Activated naive CD4-positive, alpha-beta T cell treated with anti-CD3 and anti-CD28 coated beads, Interleukin-2, amount 50 U/mL, for 24 hours (primary cell): ENCODE measurements around the gene ACVR1B.

ENCODE experiments used
- H3K27ac Mint-ChIP-seq: one replicate; pipeline ENCODE4 v1.8.0; 2021; ENCODE audit warnings: mild to moderate bottlenecking, mixed read lengths
- H3K27me3 Mint-ChIP-seq: one replicate; pipeline ENCODE4 v1.8.0; 2021; ENCODE audit warnings: mixed read lengths
- H3K36me3 Mint-ChIP-seq: one replicate; pipeline ENCODE4 v1.8.0; 2021; ENCODE audit warnings: mixed read lengths
- H3K4me1 Mint-ChIP-seq: one replicate; pipeline ENCODE4 v1.8.0; 2021; ENCODE audit warnings: mixed read lengths
- H3K4me3 Mint-ChIP-seq: one replicate; pipeline ENCODE4 v1.8.0; 2021; ENCODE audit warnings: mild to moderate bottlenecking, mixed read lengths
- H3K9me3 Mint-ChIP-seq: one replicate; pipeline ENCODE4 v1.8.0; 2021; ENCODE audit warnings: mixed read lengths

ACVR1B gene

GRCh38 chr12:51913071-51914033 is 38.1 kb upstream of the ACVR1B start:
- no peak overlapping the region for H3K27ac Mint-ChIP-seq
- H3K4me1 Mint-ChIP-seq: no peaks in the 10 kb centered on the region
- H3K4me3 Mint-ChIP-seq: no peak overlapping the region
- H3K36me3 Mint-ChIP-seq: no peaks in the 10 kb centered on the region
- no peaks in the 10 kb centered on the region for H3K9me3 Mint-ChIP-seq
- peaks cover 4% of the 10 kb centered on the region for H3K27me3 Mint-ChIP-seq

GRCh38 chr12:51914034-51914923 is 37.2 kb upstream of the ACVR1B start:
- H3K9me3 Mint-ChIP-seq: no peaks in the 10 kb centered on the region
- no peaks in the 10 kb centered on the region for H3K36me3 Mint-ChIP-seq
- no peaks in the 10 kb centered on the region for H3K27me3 Mint-ChIP-seq
- H3K4me1 Mint-ChIP-seq: no peaks in the 10 kb centered on the region
- H3K4me3 Mint-ChIP-seq: no peak overlapping the region
- no peak overlapping the region for H3K27ac Mint-ChIP-seq

- no peaks in the 10 kb centered on the region for H3K9me3 Mint-ChIP-seq
- no peaks in the 10 kb centered on the region for H3K4me1 Mint-ChIP-seq
- no peak overlapping the region for H3K4me3 Mint-ChIP-seq
- H3K27ac Mint-ChIP-seq: no peak overlapping the region
- no peaks in the 10 kb centered on the region for H3K27me3 Mint-ChIP-seq
- H3K36me3 Mint-ChIP-seq: no peaks in the 10 kb centered on the region
Measured at GRCh38 chr12:51915003-51915625, 36.4 kb upstream of the ACVR1B start.

- no peaks in the 10 kb centered on the region for H3K36me3 Mint-ChIP-seq
- H3K4me1 Mint-ChIP-seq: no peaks in the 10 kb centered on the region
- H3K27ac Mint-ChIP-seq: no peak overlapping the region
- no peaks in the 10 kb centered on the region for H3K9me3 Mint-ChIP-seq
- no peaks in the 10 kb centered on the region for H3K27me3 Mint-ChIP-seq
- no peak overlapping the region for H3K4me3 Mint-ChIP-seq
Measured at GRCh38 chr12:51915951-51916350, 35.5 kb upstream of the ACVR1B start.

- Mint-ChIP-seq H3K27ac (no peak overlapping the region), H3K27me3 (no peaks in the 10 kb centered on the region), H3K4me3 (no peak overlapping the region)
Measured at GRCh38 chr12:51917041-51917590, 34.4 kb upstream of the ACVR1B start.

GRCh38 chr12:51917746-51918453 is 33.6 kb upstream of the ACVR1B start:
- Mint-ChIP-seq H3K36me3 (no peaks in the 10 kb centered on the region), H3K4me1 (peaks cover 2% of the 10 kb centered on the region), H3K9me3 (no peaks in the 10 kb centered on the region), H3K4me3 (no peak overlapping the region), H3K27me3 (no peaks in the 10 kb centered on the region), H3K27ac (no peak overlapping the region)

More at GRCh38 chr12:51917041-51917590, 34.4 kb upstream of the ACVR1B start:
- H3K36me3 Mint-ChIP-seq: no peaks in the 10 kb centered on the region
- no peaks in the 10 kb centered on the region for H3K4me1 Mint-ChIP-seq
- H3K9me3 Mint-ChIP-seq: no peaks in the 10 kb centered on the region

GRCh38 chr12:51920046-51920445 is 31.5 kb upstream of the ACVR1B start:
- H3K27ac Mint-ChIP-seq: no peak overlapping the region
- H3K27me3 Mint-ChIP-seq: peaks cover 1% of the 10 kb centered on the region
- H3K36me3 Mint-ChIP-seq: no peaks in the 10 kb centered on the region
- no peaks in the 10 kb centered on the region for H3K9me3 Mint-ChIP-seq
- no peak overlapping the region for H3K4me3 Mint-ChIP-seq
- H3K4me1 Mint-ChIP-seq: peaks cover 9% of the 10 kb centered on the region

- Mint-ChIP-seq H3K9me3 (no peaks in the 10 kb centered on the region), H3K4me1 (peaks cover 12% of the 10 kb centered on the region), H3K27ac (no peak overlapping the region), H3K4me3 (no peak overlapping the region), H3K27me3 (peaks cover 1% of the 10 kb centered on the region), H3K36me3 (no peaks in the 10 kb centered on the region)
Measured at GRCh38 chr12:51921017-51921725, 30.3 kb upstream of the ACVR1B start.

GRCh38 chr12:51922146-51922545 is 29.4 kb upstream of the ACVR1B start:
- H3K9me3 Mint-ChIP-seq: no peaks in the 10 kb centered on the region

GRCh38 chr12:51922762-51923505 is 28.6 kb upstream of the ACVR1B start:
- no peaks in the 10 kb centered on the region for H3K36me3 Mint-ChIP-seq
- H3K9me3 Mint-ChIP-seq: no peaks in the 10 kb centered on the region
- H3K27me3 Mint-ChIP-seq: peaks cover 1% of the 10 kb centered on the region
- H3K4me3 Mint-ChIP-seq: no peak overlapping the region
- no peak overlapping the region for H3K27ac Mint-ChIP-seq
- peaks cover 12% of the 10 kb centered on the region for H3K4me1 Mint-ChIP-seq

More at GRCh38 chr12:51922146-51922545, 29.4 kb upstream of the ACVR1B start:
- Mint-ChIP-seq H3K27me3 (peaks cover 1% of the 10 kb centered on the region), H3K4me1 (peaks cover 12% of the 10 kb centered on the region), H3K27ac (no peak overlapping the region), H3K36me3 (no peaks in the 10 kb centered on the region), H3K4me3 (no peak overlapping the region)

GRCh38 chr12:51923506-51924365 is 27.8 kb upstream of the ACVR1B start:
- Mint-ChIP-seq H3K36me3 (no peaks in the 10 kb centered on the region), H3K4me3 (no peak overlapping the region), H3K9me3 (no peaks in the 10 kb centered on the region), H3K27ac (peak overlapping the region; percentile 30), H3K27me3 (peaks cover 1% of the 10 kb centered on the region), H3K4me1 (peaks cover 12% of the 10 kb centered on the region)

- H3K27me3 Mint-ChIP-seq: peaks cover 1% of the 10 kb centered on the region
- no peak overlapping the region for H3K4me3 Mint-ChIP-seq
- no peaks in the 10 kb centered on the region for H3K36me3 Mint-ChIP-seq
- no peak overlapping the region for H3K27ac Mint-ChIP-seq
- no peaks in the 10 kb centered on the region for H3K9me3 Mint-ChIP-seq
- H3K4me1 Mint-ChIP-seq: peaks cover 12% of the 10 kb centered on the region
Measured at GRCh38 chr12:51924551-51925319, 26.8 kb upstream of the ACVR1B start.
